GM21723 (cell line): ENCODE results near the gene SLF1.
"Not testable (repeated sequence)": the region's sequence is repeated elsewhere in the genome, so short reads cannot be mapped to it uniquely, and the experiment has no call there.

Experiments used
- ATAC-seq: cut with Tn5 transposase; IDR thresholded peaks from one replicate; pipeline ENCODE4 v1.9.1; 2021; ENCODE audit warnings: mild to moderate bottlenecking, moderate library complexity; ENCODE audit not compliant: unreplicated experiment

Gene SLF1

DNA sequence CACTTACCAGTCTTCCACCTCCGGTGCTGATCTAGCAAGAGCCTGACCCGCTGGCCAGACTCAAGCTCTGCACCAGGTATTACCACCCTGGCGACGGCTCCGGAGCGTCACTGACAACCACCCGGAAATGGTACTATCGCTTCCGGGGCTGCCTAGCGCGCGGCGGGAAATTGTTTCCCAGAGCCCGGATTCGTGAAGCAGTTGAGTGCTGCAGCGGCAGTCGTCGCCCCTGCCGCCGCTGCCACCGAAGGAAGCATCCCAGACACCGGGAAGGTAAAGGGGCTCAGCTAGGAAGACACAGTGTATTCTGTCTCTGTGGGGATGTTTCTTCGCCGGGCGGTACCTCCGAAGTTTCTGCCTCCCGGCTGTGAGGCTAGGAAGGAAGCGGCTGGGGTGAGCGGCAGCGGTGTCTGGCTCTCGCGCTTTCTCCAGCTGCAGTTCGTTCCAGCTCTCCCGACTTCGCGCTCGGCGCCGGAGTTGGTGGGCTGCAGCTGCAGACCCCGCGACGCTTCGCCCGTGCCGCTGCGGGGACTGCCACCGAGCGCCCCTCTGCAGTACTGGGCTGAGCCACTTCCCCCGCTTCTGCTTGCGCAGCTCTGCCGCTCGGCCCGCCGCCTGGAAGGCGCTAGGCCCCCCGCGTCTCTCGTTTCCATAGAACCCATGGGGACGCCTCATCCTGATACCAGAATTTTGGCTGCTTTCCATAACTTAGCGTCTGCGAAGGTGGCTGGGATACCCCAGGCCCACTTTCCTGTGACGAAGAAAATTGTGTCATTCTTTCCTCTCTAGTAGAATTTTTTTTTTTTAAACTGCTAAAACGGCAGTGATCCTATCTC is at the start of gene SLF1, which contains the start of gene KIAA0825:
TSS of gene SLF1 (plus strand) at position 177 of the 836 bp plus-strand sequence. CDS start 10,142 bp downstream, outside the sequence.
TSS of gene KIAA0825 (minus strand) at position 112 of the 836 bp plus-strand sequence. CDS start 81,478 bp downstream, outside the sequence.
- peak; percentile 95 for ATAC-seq

DNA sequence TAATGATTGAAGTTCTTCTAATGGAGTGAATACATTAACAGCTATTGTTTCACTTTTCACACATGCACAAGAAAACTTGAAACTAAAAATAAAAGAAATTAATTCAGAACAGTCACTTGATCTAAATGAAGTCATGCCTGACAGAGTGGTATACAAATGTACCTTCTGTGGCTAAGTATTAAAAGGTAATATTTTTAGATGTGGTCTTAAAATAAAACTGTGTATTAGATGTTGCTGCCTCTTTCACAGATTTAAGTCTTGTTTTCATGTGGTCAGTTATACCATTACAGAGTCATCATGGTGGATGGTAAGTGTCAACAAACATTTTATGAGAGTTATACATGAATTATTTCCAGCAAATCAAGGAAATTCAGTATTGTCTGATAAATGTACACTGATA is 47.1 kb upstream of the SLF1 start:
- ATAC-seq: no peak

DNA sequence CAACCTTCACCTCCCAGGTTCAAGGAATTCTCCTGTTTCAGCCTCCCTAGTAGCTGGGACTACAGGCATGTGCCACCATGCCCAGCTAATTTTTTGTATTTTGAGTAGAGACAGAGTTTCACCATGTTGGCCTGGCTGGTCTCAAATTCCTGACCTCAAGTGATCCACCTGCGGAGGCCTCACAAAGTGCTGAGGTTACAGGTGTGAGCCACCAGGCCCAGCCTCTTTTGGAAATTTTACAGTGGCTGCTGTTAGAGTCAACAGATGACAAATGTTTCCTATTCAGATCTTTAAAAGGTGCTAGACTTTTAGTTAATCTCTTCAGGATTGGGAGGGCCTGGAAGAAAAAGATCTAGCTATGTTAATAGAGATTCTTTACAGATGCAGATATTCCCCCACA is 45.1 kb upstream of the SLF1 start:
- ATAC-seq: not testable (repeated sequence)

DNA sequence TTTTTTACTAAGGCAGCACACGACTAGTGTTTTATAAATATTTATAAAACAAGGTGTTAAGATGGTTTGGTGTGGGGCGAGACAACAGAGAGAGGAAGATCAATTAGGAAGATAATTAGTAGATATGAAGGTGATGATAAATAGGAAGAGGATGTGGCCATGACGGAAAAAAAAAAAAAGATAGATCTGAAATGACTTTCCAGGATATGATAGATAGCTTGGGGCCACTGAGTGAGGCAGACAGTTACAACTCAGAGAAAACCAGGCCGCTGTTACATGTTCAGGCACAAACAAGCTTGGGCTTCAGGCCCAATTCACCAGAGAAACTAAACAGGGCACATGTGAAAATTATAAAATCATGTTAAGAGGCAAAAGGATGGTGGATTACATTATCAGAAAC is 43.3 kb upstream of the SLF1 start:
- no peak for ATAC-seq

DNA sequence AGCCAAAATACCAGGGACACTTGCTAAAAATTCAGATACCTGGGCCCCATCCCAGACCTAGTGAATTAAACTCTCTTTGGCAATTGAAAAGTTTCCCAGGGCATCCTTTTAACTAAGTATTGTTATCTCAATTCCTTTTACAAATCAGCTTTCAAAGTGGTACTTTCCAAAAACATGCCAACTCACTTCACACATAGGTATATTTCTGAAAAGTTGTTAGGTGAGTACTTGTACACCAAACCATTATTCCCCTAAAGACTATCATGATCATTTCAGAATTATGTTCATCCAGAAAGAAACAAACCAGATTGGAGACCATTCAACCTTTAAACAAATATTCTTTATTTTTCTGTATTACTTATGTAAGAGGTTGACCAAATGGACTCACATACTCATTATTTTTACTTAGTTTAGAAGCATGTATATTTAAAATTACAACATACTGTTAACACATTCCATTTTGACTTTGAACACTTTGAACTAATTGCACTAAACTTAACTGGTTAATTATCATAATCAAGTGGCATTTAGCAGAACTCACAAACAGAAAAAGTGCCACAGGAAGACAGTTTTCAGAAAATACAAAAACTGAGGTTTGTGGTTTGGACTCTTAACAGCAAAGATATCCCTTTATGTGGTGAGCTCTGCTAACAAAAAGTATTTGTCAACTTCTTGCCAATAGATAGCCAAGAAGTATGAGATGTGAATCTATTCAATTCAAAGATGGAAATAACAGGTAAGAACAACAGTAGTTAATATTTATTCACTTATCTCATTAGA is 40.8 kb upstream of the SLF1 start:
- peak; percentile 88 for ATAC-seq

DNA sequence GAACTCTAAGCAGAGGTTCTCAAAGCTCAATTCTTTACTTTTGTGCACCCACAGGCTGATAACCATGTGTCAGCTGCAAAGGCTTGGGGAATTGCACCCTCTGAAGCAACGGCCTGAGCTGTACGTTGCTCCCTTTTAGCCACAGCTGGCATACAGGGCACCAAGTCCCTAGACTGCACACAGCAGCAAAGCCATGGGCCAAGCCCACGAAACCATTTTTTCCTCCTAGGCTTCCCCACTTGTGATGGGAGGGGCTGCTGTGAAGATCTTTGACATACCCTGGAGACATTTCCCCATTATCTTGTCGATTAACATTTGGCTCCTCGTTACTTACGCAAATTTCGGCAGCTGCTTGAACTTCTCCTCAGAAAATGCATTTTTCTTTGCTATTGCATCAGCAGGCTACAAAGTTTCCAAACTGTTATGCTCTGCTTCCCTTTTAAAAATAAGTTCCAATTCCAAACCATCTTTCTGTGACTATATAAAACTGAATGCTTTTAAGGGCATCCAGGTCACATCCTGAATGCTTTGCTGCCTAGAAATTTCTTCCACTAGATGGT is 23.1 kb upstream of the SLF1 start:
- no peak for ATAC-seq

DNA sequence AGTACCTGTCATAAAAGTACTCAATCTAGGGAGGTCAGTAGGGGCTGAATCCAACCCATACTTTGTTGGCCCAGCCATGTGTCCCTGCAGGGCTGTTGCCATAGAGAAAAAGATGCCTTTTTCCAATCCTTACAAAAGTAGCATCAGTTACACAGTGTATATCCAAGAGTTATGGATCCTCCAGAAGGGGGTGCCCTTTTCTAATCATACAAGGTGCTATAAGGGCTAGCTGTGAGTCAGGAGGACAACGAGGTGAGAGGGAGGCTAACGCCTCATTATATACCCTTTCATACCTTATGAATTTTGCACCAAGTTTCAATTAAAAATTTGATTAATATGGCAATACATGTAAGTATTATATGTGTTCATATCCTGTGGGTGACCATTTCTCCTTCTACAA is 4.9 kb upstream of the SLF1 start:
- no peak for ATAC-seq

DNA sequence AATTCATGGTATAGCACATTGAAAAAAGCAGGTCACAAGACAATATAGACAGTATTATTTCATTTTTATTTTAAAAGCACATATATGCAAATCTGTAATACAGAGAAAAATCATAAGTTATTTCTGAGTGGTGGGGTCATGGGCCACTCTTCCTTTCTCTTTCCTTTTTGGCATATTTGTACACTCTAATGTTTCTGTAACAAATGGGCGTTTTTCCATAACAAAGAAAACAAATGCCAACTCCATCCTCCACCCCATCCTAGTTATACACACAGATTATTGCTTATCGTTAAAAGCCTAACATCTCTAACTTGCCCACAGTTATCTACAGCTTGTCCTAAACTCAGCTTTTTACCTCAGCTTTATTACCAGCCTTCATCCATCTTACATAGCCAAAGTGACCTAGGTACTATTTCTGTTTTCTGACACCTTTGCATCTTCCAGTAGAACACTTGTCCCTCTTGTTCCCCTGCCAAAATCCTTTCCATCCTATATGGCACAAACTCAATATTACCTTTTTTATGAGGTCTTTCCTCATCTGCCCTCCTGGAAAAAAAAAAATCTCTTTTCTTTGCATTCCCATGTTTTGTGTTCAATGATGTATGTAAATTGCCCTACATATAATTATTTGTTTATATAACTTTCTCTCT is 4.2 kb upstream of the SLF1 start:
- no peak for ATAC-seq

DNA sequence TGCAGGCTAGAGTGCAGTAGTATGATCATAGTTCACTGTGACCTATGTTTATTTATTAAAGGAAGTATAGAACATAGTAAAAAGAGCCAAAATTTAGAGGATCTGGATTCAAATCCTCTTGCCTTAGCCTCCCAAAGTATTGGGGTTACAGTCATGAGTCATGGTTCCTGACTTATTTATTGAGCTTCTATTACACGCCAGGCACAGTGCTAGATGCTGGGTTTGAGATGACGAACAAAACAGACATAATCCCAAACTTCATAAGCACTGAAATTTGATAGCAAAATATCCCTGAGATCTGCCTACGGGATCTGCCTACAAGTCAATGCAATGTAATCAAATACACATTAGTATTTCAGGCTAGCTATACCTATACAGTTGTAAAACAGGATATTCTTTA is 2.6 kb upstream of the SLF1 start:
- ATAC-seq: no peak

DNA sequence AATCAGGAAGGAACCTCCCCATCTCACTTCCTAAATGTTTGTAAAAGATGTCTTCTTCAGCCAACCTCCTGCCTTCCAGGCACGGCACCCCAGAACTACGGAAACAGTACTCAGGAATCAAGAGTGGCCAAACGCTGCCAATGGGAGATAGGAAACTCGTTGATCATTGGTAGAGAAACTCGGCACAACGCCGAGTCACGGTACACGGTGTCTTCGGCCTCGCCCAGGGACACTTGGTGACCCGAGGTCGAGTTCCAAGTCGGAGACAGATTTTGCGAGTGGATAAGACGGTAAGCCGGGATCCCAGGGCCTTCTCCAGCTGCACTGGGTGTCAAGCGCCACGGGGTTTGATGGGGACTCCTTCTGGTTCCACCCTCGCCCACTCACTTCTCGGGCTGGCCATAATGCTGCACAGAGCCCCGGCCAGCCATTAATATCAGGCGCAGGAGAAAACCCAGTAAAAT is 408 bp upstream of the SLF1 start:
- peak; percentile 33 for ATAC-seq

DNA sequence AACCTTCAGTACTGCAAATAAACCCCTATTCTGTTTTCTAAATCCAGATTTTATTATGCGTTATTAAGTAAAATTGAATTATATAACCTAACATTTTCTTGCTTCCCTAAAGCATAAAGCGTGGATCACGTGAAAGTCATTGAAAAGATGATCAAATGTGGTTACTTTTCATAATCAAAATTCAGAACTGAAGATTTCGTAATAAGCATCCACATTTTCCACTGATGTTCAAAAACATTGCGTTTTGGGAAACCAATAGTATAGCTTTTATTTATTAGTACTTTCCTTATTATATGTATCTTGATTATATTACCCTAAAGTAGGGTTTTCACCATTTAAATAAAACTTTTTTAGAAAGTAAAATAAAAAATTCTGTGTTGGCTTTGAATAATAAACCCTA is 1.8 kb downstream of the SLF1 start:
- no peak for ATAC-seq

DNA sequence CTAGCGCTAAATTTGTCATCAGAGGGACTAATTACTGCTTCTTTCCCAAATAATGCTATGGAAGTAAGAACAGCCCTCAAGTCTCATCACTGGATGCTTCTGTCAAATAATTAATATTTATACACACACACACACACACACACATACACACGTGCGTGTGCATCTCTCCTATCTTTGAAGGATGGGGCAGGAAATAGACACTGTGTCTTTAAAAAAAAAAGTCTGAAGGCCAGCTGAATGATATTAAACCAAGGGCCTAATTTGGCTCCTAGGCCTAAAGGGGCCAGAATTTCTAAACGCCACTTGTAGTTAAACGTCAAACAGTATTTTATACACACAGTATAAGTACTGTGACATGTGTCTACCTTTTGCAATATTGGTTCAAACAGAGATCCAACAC is 3.3 kb downstream of the SLF1 start:
- ATAC-seq: no peak

DNA sequence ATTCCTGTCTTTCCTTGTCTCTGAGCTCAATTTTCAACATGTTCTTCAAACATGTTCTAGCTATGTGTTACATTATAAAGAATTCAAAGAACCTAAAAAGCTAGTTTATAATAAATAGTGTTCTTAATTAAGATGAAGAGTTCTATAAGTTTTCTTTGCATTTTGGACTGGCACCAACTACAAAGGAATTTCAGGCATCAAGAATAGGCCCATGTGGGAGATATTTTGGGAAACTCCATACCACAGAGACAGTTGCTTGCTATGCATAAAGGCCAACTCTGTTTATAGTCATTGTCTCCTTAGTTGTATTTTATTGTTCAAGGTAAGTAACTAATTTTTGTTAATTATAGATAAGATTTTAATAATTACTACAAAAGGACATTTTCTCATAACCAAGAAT is 4.5 kb downstream of the SLF1 start:
- ATAC-seq: no peak

DNA sequence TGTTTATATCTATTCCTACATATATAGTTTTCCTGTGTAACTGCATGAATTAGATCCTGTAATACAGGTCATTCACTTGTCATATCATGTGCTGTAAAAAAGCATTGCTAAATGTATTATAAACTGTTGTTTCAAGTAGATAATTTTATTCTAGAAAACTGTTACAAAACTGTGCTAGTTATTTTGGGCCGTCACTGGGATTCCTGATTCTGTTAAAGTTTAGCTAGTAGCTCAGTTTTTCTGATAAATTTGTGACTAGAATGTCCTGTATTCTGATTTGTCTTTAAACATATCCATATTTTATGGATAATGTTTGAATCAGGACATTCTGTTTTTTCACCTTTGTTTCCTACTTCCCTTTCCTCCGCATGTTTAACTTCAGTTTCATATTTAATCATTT is 5.4 kb downstream of the SLF1 start:
- ATAC-seq: no peak

DNA sequence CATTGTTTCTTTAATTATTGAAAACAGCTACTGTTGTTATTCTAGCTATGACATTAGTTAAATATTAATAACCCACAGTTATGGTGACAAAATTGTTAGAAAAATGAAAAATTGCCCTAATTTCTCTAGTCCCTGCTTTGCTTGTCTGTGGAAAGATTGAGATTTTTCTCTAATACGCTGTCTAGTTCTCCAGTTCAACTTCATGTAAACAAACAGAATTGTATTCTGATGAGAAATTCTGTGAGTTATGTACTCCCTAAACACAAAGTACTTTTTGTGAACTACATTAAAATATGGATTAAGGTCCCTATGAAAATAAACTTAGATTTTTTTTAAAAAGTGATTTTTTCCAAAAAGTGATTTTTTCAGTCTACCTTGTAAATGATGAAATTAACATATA is 8.7 kb downstream of the SLF1 start:
- no peak for ATAC-seq

DNA sequence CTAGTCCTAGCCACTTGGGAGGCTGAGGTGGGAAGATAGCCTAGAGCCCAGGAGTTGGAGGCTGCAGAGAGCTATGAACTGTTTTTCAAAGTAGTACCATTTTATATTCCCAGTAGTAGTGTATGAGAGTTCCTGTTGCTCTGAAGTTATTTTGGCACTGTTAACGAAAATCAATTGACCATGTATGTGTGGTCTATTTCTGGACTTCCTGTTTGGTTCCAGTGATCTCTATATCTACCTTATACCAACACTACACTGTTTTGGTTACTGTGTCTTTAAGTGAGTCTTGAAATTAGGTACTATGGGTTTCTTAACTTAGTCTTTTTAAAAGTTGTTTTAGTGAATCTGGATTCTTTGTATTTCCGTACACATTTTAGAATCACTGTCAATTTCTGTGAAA is 13.6 kb downstream of the SLF1 start:
- peak; percentile 97 for ATAC-seq

DNA sequence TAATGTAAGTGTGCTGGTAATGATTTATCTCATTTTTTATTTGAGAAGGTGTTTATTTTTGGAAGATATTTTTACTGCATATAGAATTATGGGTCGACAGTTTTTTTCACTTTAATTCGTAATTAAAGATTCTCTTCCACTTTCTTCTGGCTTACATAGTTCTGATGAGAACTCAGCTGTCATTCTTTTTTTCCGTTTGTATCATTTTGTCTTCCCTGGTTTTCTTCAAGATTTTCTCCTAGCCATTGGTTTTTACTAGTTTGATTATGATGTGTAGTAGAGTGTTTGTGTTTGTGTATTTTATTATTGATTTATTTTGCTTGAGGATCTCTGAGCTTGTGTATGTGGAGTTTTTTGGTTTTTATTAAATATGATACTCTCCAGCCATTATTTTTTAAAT is 21.7 kb downstream of the SLF1 start:
- no peak for ATAC-seq

DNA sequence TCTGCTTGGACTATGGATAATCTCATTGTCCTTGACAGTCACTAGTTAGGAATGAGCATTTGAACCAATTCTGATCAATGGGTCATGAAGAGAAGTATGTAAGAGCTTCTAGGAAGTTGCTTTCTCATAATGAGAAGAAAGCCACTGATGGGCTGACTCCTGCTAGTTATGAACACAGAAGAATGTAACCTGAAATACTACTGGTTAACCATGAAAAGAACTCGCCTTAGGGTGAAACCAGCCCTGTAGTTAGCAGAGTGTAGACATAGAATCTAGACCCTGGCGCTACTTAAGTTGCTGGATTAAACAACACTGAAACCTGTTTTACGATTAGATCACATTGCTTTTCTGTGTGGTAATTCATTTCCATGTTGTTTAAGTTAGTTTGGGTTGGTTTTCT is 26.6 kb downstream of the SLF1 start:
- no peak for ATAC-seq

DNA sequence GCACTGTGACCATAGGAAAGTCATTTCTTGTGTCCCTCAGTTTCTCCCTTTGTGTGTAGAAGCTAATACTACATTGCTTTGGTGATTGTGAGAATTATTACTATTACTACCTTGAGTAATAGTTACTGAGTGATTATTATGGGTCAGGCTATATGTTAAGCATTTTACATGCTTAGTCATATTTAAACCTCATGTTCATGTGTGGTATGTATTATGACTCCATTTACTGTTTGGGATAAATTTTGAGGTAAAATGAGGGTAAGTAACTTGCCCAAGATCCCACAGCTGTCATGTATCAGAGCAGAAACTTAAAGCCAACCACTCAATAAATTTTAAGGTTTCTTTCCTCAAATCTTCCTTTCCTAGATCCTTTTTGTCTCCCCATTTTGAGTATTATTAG is 28.3 kb downstream of the SLF1 start:
- no peak for ATAC-seq

DNA sequence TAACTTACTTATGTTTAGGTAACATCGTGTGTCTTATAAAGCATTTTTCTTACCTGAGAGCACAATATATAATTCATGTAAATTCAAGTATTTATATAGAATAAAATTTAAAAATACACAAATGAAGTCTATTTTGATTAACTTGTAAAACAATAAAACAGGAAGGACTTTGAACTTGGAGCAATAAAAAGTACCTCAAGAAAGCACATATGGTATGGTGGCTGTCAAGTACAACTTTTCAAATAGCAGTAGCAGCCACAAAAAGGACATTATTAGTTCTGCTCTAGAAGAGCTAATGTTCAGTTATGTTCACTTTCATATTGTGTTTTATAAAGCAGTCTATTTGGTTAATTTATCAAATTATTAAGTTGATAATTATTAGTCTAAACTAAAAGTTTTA is 31.4 kb downstream of the SLF1 start:
- no peak for ATAC-seq

DNA sequence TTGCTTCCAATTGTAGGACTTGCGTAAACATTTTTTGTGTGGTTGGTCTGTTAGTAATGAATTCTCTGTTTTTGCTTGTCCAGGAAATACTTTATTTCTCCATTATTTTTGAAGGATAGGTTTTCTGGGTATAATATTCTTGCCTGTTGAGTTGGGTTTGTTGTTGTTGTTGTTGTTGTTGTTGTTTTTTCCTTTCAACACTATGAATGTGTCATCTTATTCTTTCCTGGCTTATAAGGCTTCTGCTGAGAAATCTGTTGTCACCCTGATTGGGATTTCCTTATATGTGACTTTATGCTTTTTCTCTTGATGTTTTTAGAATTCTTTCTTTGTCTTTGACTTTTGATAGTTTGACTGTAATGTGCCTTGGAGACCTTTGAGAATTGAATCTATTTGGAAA is 39.8 kb downstream of the SLF1 start:
- no peak for ATAC-seq
